NB4 (cell line): ENCODE results near the gene NUB1.

Experiments used
- CTCF ChIP-seq: IDR thresholded peaks from one replicate; pipeline ENCODE4 v1.5.1; 2012; ENCODE audit warnings: low read depth, low read length
- MAX ChIP-seq: IDR thresholded peaks from 2 replicates; pipeline ENCODE4 v1.6.1; 2011; ENCODE audit warnings: low read depth, low read length
- MYC ChIP-seq: IDR thresholded peaks from 2 replicates; pipeline ENCODE4 v1.6.1; 2011; ENCODE audit warnings: low read depth, low read length
- POLR2A ChIP-seq: IDR thresholded peaks from 2 replicates; pipeline ENCODE4 v1.6.1; 2011; ENCODE audit warnings: mild to moderate bottlenecking; ENCODE audit not compliant: insufficient read length; ENCODE audit errors: extremely low read depth

GRCh38 chr7:151387161-151388006 is 45.8 kb downstream of the NUB1 start:
- no peak for TF ChIP-seq POLR2A
- no peak for TF ChIP-seq CTCF
- TF ChIP-seq MAX, result no peak
- no peak for TF ChIP-seq MYC
